Measurements from ENCODE around the gene PLXNB3. TPM values are rescaled to one million over a fixed set of nuclear protein-coding genes. Genes with fewer than 3 reads are reported as not detected.

The PLXNB3 gene
- total and polyA plus RNA-seq, 4 donors: 0.11 to 0.69 (median 0.46) TPM

- Histone ChIP-seq H3K27ac (ENCODE audit: low read depth in 1 of 2, low read length in 2 of 2) (no peak overlapping the region), H3K27me3 (ENCODE audit: control insufficient read depth in 4 of 4, insufficient read depth in 4 of 4, low read length in 3 of 4) (no peaks in the 10 kb centered on the region), H3K4me3 (ENCODE audit: low read depth in 1 of 3, low read length in 3 of 3) (no peak overlapping the region), H3K36me3 (ENCODE audit: control insufficient read depth in 4 of 4, insufficient read depth in 3 of 4, low read depth in 1 of 4, low read length in 3 of 4) (no peaks in the 10 kb centered on the region), H3K9me3 (ENCODE audit: control insufficient read depth in 4 of 4, low read length in 3 of 4) (no peaks in the 10 kb centered on the region), H3K4me1 (ENCODE audit: control insufficient read depth in 4 of 4, insufficient read depth in 4 of 4, low read length in 3 of 4) (no peaks in the 10 kb centered on the region), H3K9ac (ENCODE audit: low read depth in 1 of 2, low read length in 2 of 2) (no peak overlapping the region)
- no peak for DNase-seq (ENCODE audit: low spot score)
- TF ChIP-seq RAD21 (IDR thresholded peaks at IDR 0.05) (no peak), HNF4A (conservative IDR thresholded peaks at IDR 0.05) (no peak), FOXA1 (IDR thresholded peaks at IDR 0.05) (no peak), NR2F2 (IDR thresholded peaks at IDR 0.05) (no peak), ZBTB33 (IDR thresholded peaks at IDR 0.05) (no peak), EGR1 (IDR thresholded peaks at IDR 0.05; ENCODE audit: low read depth in 2 of 2) (no peak), GABPA (IDR thresholded peaks at IDR 0.05 in 1 of 2, conservative IDR thresholded peaks at IDR 0.05 in 1 of 2) (no peak), JUND (IDR thresholded peaks at IDR 0.05) (no peak), MAX (IDR thresholded peaks at IDR 0.05) (no peak), HNF4G (IDR thresholded peaks at IDR 0.05) (no peak), TAF1 (conservative IDR thresholded peaks at IDR 0.05) (no peak), FOXA2 (IDR thresholded peaks at IDR 0.05) (no peak), YY1 (IDR thresholded peaks at IDR 0.05) (no peak), SP1 (IDR thresholded peaks at IDR 0.05) (no peak), RXRA (IDR thresholded peaks at IDR 0.05) (no peak)
- TF ChIP-seq, protein P1, sequence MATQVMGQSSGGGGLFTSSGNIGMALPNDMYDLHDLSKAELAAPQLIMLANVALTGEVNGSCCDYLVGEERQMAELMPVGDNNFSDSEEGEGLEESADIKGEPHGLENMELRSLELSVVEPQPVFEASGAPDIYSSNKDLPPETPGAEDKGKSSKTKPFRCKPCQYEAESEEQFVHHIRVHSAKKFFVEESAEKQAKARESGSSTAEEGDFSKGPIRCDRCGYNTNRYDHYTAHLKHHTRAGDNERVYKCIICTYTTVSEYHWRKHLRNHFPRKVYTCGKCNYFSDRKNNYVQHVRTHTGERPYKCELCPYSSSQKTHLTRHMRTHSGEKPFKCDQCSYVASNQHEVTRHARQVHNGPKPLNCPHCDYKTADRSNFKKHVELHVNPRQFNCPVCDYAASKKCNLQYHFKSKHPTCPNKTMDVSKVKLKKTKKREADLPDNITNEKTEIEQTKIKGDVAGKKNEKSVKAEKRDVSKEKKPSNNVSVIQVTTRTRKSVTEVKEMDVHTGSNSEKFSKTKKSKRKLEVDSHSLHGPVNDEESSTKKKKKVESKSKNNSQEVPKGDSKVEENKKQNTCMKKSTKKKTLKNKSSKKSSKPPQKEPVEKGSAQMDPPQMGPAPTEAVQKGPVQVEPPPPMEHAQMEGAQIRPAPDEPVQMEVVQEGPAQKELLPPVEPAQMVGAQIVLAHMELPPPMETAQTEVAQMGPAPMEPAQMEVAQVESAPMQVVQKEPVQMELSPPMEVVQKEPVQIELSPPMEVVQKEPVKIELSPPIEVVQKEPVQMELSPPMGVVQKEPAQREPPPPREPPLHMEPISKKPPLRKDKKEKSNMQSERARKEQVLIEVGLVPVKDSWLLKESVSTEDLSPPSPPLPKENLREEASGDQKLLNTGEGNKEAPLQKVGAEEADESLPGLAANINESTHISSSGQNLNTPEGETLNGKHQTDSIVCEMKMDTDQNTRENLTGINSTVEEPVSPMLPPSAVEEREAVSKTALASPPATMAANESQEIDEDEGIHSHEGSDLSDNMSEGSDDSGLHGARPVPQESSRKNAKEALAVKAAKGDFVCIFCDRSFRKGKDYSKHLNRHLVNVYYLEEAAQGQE (IDR thresholded peaks at IDR 0.05): no peak
- TF ChIP-seq, protein P2, sequence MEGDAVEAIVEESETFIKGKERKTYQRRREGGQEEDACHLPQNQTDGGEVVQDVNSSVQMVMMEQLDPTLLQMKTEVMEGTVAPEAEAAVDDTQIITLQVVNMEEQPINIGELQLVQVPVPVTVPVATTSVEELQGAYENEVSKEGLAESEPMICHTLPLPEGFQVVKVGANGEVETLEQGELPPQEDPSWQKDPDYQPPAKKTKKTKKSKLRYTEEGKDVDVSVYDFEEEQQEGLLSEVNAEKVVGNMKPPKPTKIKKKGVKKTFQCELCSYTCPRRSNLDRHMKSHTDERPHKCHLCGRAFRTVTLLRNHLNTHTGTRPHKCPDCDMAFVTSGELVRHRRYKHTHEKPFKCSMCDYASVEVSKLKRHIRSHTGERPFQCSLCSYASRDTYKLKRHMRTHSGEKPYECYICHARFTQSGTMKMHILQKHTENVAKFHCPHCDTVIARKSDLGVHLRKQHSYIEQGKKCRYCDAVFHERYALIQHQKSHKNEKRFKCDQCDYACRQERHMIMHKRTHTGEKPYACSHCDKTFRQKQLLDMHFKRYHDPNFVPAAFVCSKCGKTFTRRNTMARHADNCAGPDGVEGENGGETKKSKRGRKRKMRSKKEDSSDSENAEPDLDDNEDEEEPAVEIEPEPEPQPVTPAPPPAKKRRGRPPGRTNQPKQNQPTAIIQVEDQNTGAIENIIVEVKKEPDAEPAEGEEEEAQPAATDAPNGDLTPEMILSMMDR (IDR thresholded peaks at IDR 0.05; ENCODE audit: low read depth, low read length, missing input control): no peak
- TF ChIP-seq, protein P3, sequence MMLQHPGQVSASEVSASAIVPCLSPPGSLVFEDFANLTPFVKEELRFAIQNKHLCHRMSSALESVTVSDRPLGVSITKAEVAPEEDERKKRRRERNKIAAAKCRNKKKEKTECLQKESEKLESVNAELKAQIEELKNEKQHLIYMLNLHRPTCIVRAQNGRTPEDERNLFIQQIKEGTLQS (IDR thresholded peaks at IDR 0.05): no peak
- 94% methylated on average over 37 of the region's 37 CpGs for WGBS
These were observed 10.7 kb downstream of the PLXNB3 start for GRCh38 chrX:153774576-153775292.
